ENCODE results near the gene NUDC. TPM values are rescaled to one million over a fixed set of nuclear protein-coding genes. Genes with fewer than 3 reads are reported as not detected.

The NUDC gene
- total RNA-seq, 1 experiment from 2014 or later: 118 TPM

DNA sequence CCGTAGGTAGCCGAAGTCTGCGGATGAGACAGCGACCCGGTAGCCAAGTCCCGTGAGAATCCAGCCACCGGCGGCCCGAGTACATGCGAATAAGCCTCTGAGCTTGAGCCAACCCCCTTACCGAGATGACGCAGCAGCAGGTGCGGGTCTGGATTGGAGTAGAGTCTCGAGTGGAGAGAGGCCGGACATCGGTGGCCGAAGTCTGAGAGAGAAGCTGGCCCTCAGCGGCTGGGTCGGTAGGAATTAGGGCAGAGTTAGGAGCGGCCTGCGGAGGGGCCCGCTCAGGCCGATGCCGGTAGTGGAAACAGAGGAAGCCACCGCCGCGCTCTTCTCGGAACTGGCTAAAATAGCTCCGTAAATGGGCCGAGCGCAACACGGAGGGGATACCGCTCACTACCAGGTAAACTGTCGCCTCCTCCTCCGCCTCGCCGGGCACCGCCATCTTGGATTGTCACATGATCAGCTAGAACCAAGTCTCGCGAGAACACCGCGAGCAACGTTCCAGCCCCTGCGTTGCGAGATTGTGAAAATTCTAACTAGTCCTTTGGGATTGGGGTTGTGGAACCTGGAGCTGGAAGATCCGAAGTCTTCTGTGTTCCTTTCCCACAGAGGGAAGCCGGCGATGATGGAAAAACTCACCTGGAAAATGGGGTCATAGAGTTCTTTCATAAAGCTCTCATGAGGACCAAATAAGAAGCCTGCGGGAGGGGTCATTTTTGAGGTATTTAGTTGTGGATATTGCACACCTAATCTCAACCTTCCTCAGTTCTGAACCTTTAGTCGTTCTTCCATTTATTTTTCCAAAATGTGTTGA, 21.3 kb upstream of the NUDC start, which contains the start of gene GPATCH3:
TSS of gene GPATCH3 (minus strand) at position 467 of the 814 bp plus-strand sequence. CDS start at position 442, 25 bp downstream.
- peaks cover 12% of the 10 kb centered on the region for H3K23me2 ChIP-seq (ENCODE audit: insufficient read length, low read depth, low read length, poor library complexity, severe bottlenecking)
- H2AK5ac ChIP-seq (ENCODE audit: insufficient read length, low read length): no peak within 1 kb of the TSS
- peaks cover 5% of the 10 kb centered on the region; the same call in 1 of the 2 replicates for H3K4me1 ChIP-seq (ENCODE audit: insufficient read depth, low read length)
- no peak within 1 kb of the TSS for H2BK15ac ChIP-seq (ENCODE audit: low read depth, low read length)
- H3K27ac ChIP-seq (ENCODE audit: insufficient read length, low read depth, low read length): peak within 1 kb of the TSS; percentile 40
- H4K8ac ChIP-seq (replicated peaks; ENCODE audit: insufficient read length, low read depth, low read length): peak within 1 kb of the TSS; percentile 89
- peak within 1 kb of the TSS; percentile 39 for H3K18ac ChIP-seq (ENCODE audit: insufficient read length, low read depth, low read length)
- no peak within 1 kb of the TSS for H3K56ac ChIP-seq (ENCODE audit: insufficient read length, low read depth, low read length)
- H3K4ac ChIP-seq (ENCODE audit: low read depth, low read length): no peak within 1 kb of the TSS
- no peaks in the 10 kb centered on the region for H4K20me1 ChIP-seq (ENCODE audit: control insufficient read depth, insufficient read depth, insufficient read length)
- peak within 1 kb of the TSS; percentile 91 to 92 for H3K4me3 Mint-ChIP-seq
- no peak within 1 kb of the TSS for H3K23ac ChIP-seq (ENCODE audit: insufficient read length, low read depth, low read length)
- no peak within 1 kb of the TSS for H3T11ph ChIP-seq (ENCODE audit: low read length)
- H3K9me3 ChIP-seq (ENCODE audit: control insufficient read depth, low read depth, low read length): no peaks in the 10 kb centered on the region
- H3K27me3 Mint-ChIP-seq (ENCODE audit: low read depth): no peaks in the 10 kb centered on the region
- no peaks in the 10 kb centered on the region for H3K27me3 ChIP-seq (ENCODE audit: insufficient read depth, low read length)
- TF ChIP-seq, protein P1, sequence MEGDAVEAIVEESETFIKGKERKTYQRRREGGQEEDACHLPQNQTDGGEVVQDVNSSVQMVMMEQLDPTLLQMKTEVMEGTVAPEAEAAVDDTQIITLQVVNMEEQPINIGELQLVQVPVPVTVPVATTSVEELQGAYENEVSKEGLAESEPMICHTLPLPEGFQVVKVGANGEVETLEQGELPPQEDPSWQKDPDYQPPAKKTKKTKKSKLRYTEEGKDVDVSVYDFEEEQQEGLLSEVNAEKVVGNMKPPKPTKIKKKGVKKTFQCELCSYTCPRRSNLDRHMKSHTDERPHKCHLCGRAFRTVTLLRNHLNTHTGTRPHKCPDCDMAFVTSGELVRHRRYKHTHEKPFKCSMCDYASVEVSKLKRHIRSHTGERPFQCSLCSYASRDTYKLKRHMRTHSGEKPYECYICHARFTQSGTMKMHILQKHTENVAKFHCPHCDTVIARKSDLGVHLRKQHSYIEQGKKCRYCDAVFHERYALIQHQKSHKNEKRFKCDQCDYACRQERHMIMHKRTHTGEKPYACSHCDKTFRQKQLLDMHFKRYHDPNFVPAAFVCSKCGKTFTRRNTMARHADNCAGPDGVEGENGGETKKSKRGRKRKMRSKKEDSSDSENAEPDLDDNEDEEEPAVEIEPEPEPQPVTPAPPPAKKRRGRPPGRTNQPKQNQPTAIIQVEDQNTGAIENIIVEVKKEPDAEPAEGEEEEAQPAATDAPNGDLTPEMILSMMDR (conservative IDR thresholded peaks at IDR 0.05): no peak
- no CpG with 5 or more reads among the region's 50 CpGs for WGBS (ENCODE audit: extremely low coverage, insufficient read length, low lambda C conversion rate)
- peaks cover 8% of the 10 kb centered on the region; the same call in 1 of the 2 replicates for H3K79me2 ChIP-seq (ENCODE audit: insufficient read depth, low read length)
- no peak within 1 kb of the TSS for H2BK5ac ChIP-seq (ENCODE audit: insufficient read length, low read length)
- H3K27ac Mint-ChIP-seq: peak within 1 kb of the TSS; percentile 94 to 99 (median 96)
- peak within 1 kb of the TSS; percentile 80 for H4K5ac ChIP-seq (ENCODE audit: insufficient read length, low read depth, low read length)
- H2BK20ac ChIP-seq (ENCODE audit: low read depth, low read length, poor library complexity, severe bottlenecking): no peak within 1 kb of the TSS
- peaks cover 10 to 13% of the 10 kb centered on the region in 2 experiments for H3K4me1 Mint-ChIP-seq
- peak within 1 kb of the TSS; percentile 88 for H2AFZ ChIP-seq (ENCODE audit: low read length)
- peak within 1 kb of the TSS; percentile 15 for H2BK12ac ChIP-seq (ENCODE audit: insufficient read length, low read depth, low read length)
- DNase-seq: peak; percentile 88
- H3K14ac ChIP-seq (ENCODE audit: insufficient read depth, low read length): peak within 1 kb of the TSS; percentile 65
- H2BK120ac ChIP-seq (ENCODE audit: low read depth, low read length, poor library complexity, severe bottlenecking): no peak within 1 kb of the TSS
- peak within 1 kb of the TSS; percentile 62 for H4K91ac ChIP-seq (ENCODE audit: insufficient read length, low read depth, low read length)
- no peaks in the 10 kb centered on the region; a peak in 1 of 5 replicates for H3K9me3 Mint-ChIP-seq
- peak within 1 kb of the TSS; percentile 73 for H3K9ac ChIP-seq (ENCODE audit: extremely low read depth, insufficient read length, low read length)
- peaks cover 2 to 25% (median 18%) of the 10 kb centered on the region in 3 experiments; a peak in 5 of 7 replicates for H3K36me3 Mint-ChIP-seq (ENCODE audit: insufficient read depth in 1 of 3, low read depth in 3 of 3)
- peak within 1 kb of the TSS; percentile 91 for H3K4me2 ChIP-seq (ENCODE audit: insufficient read depth, insufficient read length, low read length)
- H3K79me1 ChIP-seq (ENCODE audit: insufficient read depth, low read depth, low read length, poor library complexity, severe bottlenecking): peaks cover 5% of the 10 kb centered on the region
